HG03442 (cell line): ENCODE measurements around the gene RAPGEF6.
"Not testable (repeated sequence)": the region's sequence is repeated elsewhere in the genome, so short reads cannot be mapped to it uniquely, and the experiment has no call there.

Experiments used
- ATAC-seq: cut with Tn5 transposase; IDR thresholded peaks from one replicate; pipeline ENCODE4 v1.9.1; 2021; ENCODE audit warnings: mild to moderate bottlenecking, moderate library complexity; ENCODE audit not compliant: unreplicated experiment

The RAPGEF6 gene

GRCh38 chr5:131514316-131515283 is 120.4 kb downstream of the RAPGEF6 start:
- ATAC-seq = peak; percentile 58

- no peak for ATAC-seq
Measured at GRCh38 chr5:131513780-131514179, 121.2 kb downstream of the RAPGEF6 start.

GRCh38 chr5:131511934-131512333 is 123.1 kb downstream of the RAPGEF6 start:
- no peak for ATAC-seq

GRCh38 chr5:131509801-131510200 is 125.2 kb downstream of the RAPGEF6 start:
- no peak for ATAC-seq

- ATAC-seq = no peak
Measured at GRCh38 chr5:131505237-131505908, 129.7 kb downstream of the RAPGEF6 start.

- peak; percentile 98 for ATAC-seq
Measured at GRCh38 chr5:131496400-131496713, 138.7 kb downstream of the RAPGEF6 start.

GRCh38 chr5:131495536-131496399 is 139.3 kb downstream of the RAPGEF6 start:
- ATAC-seq = no peak

- ATAC-seq = no peak
Measured at GRCh38 chr5:131491749-131492148, 143.3 kb downstream of the RAPGEF6 start.

- ATAC-seq = peak; percentile 95
Measured at GRCh38 chr5:131488463-131488862, 146.6 kb downstream of the RAPGEF6 start.

- not testable (repeated sequence) for ATAC-seq
Measured at GRCh38 chr5:131487371-131487770, 147.7 kb downstream of the RAPGEF6 start.

GRCh38 chr5:131482617-131483016 is 152.4 kb downstream of the RAPGEF6 start:
- ATAC-seq = no peak

- ATAC-seq = no peak
Measured at GRCh38 chr5:131481569-131481968, 153.5 kb downstream of the RAPGEF6 start.

GRCh38 chr5:131475541-131475941 is 159.5 kb downstream of the RAPGEF6 start:
- no peak for ATAC-seq

GRCh38 chr5:131473731-131474130 is 161.3 kb downstream of the RAPGEF6 start:
- ATAC-seq = no peak

- ATAC-seq = no peak
Measured at GRCh38 chr5:131466171-131466766, 168.8 kb downstream of the RAPGEF6 start.

GRCh38 chr5:131463656-131464055 is 171.4 kb downstream of the RAPGEF6 start:
- ATAC-seq = no peak

GRCh38 chr5:131462454-131462853 is 172.6 kb downstream of the RAPGEF6 start:
- no peak for ATAC-seq

GRCh38 chr5:131461742-131462141 is 173.3 kb downstream of the RAPGEF6 start:
- ATAC-seq = no peak

GRCh38 chr5:131460867-131461572 is 174.0 kb downstream of the RAPGEF6 start:
- no peak for ATAC-seq

GRCh38 chr5:131460133-131460532 is 174.9 kb downstream of the RAPGEF6 start:
- no peak for ATAC-seq
